Measurements from ENCODE around the gene ETV3.

Gene ETV3

DNA sequence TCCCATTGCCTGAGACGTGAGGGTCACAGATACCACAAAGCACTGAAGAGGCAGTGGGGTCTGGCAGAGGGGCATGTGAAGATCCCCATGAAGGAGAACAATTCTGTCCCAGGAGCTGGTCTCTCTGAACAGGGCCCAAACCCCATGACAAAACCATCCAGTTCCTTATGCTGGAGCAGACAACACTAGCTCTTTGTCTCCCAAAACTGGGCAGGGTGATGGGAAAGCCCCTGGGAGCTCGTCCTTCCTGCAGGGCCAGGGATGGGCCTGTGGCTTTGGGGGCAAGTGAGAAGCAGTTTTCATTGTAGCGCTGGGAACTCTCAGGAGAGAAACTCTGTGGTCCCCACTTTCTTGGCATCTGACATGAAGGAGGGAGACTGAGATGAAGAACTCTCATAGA, 47.4 kb downstream of the ETV3 start:
- DNase-seq (ENCODE audit: low spot score), result peak; percentile 20

DNA sequence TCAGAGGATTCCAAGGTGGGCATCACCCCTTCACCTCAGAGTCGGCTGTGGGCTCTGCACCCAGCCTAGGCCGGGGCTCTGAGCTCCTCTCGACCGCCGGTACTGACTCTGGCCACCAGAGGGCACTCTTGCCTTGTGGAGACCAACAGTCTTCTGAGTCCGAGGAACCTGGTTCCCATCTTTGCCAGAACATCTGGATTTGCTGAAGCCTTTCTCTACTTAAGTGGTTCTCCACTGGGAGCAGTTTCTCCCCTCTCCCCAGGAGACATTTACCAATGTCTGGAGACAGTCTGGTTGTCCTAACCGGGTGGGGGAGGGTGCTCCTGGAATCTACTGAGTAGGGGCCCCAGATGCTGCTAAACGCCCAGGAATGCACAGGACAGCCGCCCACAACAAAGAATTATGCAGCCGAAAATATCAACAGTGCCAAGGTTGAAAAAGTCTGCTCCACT, 48.0 kb downstream of the ETV3 start:
- peak; percentile 92 for DNase-seq (ENCODE audit: low spot score)

DNA sequence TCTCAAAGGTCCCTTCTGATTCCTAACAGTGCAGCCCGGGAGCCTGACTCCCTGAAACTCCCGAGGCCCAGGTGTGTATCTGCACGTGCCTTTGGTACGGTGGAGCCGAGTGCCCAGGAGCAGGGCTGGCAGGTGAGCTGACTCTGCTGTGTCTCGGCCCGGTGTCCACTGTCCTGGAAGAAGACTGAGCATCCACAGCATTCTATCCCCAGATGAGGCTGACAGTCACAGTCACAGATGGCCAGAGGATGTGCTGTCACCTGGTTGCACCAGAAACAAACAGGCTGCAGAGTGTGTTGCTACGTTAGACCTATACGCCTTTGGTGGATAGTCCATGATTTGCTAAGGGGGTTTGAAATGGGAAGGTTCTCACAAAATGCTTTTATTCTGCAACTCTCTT, 48.4 kb downstream of the ETV3 start:
- peak; percentile 49 for DNase-seq (ENCODE audit: low spot score)

DNA sequence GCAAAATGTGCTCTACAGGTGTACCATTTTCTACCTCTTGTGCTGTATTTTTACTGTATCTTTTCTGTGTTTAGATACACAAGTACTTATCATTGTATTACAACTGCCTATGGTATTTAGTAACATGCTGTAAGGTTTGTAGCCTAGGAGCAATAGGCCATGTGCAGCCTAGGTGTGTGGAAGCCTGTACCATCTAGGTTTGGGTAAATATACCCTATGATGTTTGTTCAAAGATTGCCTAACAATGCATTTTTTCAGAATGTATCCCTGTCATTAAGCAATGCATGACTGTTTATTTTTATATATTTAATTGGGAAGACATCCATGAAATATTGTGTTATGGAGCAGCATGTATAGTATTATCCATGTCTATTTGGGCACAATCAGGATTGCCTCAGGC, 49.6 kb downstream of the ETV3 start:
- DNase-seq (ENCODE audit: low spot score), result no peak

DNA sequence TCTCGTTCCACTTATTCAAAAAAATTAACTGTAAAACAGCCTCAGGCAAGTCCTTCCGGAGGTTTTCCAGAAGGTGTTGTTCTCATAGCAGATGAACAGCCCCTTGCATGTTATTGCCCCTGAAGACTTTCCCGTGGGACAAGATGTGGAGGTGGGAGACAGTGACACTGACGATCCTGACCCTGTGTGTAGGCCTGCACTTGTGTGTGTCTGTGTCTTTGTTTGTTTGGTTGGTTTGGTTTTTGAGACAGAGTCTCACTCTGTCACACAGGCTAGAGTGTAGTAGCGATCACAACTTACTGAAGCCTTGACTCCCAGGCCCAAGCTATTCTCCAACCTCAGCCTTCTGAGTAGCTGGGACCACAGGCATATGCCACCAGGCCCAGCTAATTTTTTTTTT, 51.2 kb downstream of the ETV3 start:
- DNase-seq (ENCODE audit: low spot score), result no peak

DNA sequence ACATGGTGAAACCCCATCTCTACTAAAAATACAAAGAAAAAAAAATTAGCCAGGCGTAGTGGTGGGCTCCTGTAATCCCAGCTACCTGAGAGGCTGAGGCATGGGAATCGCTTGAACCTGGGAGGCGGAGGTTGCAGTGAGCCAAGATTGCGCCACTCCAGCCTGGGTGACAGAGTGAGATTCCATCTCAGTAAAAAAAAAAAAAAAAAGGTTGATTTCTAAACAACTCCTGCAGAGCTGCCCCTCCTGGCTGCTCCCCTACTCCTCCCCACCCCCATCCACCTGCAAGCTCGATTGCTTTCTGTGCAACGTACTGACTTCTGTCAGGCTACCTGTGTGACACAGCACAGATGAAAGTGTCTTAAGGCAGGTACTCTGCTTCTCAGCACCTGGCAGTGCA, 51.9 kb downstream of the ETV3 start:
- no peak for DNase-seq (ENCODE audit: low spot score)

DNA sequence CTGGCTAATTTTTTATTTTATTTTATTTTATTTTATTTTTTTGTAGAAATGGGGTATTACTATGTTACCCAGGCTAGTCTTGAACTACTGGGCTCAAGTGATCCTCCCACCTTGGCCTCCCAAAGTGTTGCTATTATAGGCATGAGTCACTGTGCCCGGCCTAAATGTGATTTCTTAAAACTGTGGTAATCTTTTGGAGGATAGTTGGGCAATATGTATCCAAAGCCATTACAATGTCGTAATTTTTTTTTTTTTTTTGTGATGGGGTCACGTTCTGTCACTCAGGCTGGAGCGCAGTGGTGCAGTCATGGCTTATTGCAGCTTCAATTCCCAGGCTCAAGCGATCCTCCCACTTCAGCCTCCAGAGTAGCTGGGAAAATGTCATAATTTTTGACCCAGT, 52.8 kb downstream of the ETV3 start:
- no peak for DNase-seq (ENCODE audit: low spot score)

DNA sequence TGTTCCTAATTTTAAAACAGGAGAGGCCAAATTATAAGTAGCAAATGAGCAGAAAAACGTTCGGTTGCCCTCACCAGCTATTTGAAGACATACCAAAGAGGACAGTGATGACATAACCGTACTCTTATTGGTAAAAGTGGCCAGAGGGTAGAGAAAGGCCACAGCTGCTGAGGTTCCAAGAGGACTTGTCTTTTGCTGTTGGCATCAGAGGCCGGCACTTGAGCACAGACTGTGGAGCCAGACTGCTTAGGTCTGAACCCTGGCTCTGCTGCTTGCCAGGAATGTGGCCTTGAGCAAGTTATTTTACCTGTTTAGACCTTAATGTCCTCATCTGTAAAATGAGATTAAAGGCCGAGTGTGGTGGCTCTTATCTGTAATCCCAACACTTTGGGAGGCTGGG, 53.5 kb downstream of the ETV3 start:
- DNase-seq (ENCODE audit: low spot score), result no peak

DNA sequence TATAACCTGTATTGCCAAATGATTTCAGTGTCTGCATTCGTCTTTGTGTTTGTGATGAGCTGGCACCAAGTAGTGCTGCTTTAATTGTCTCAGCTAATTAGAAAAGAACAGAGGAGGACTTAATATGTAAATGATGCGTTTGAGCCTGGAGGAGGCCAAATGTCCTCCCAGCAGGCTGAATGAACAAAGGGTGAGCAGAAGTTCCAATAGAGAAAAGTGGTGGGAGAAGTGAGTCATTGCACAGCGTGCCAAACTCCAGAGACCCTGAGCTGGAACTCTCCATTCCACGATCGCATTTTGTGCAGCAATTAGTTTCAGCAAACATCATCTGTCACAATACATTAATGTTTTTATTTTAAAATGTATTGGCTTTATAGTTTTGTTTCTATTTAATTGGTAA, 56.5 kb downstream of the ETV3 start:
- no peak for DNase-seq (ENCODE audit: low spot score)

DNA sequence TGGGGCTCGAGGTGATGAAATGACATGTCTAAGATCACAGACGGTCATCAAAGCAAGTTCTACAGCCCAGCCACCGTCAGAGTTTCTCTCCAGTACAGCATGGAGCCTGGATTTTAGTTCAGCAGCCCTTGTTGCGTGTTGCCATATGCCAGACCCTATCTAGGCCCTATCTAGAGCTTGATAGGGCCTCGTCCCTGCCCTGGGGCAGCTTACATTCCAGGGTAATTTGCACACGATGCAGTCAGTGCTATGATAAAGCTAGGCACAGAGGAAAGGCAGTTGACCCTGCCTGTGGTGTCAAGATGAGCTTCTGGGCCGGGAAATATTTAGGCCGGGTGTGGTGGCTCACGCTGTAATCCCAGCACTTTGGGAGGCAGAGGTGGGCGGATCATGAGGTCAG, 57.5 kb downstream of the ETV3 start:
- DNase-seq (ENCODE audit: low spot score), result no peak

DNA sequence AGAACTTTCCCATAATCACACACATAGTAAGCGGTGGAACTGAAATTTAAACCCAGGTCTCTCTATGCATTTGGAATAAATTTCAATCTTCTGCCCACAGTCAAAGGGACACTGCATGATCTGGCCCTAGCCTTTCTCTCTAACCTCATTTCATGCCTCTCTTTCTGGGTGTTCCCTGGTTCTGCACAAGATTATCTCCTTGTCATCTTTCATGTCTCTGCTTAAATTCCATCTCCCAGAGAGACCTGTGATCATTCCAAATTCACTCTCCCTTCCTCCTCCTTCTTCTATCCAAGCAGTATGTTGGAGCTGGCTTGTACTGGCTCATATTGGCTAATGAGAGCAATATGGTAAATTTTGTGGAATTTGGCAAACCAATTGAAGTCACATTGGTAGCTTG, 60.8 kb downstream of the ETV3 start:
- no peak for DNase-seq (ENCODE audit: low spot score)

DNA sequence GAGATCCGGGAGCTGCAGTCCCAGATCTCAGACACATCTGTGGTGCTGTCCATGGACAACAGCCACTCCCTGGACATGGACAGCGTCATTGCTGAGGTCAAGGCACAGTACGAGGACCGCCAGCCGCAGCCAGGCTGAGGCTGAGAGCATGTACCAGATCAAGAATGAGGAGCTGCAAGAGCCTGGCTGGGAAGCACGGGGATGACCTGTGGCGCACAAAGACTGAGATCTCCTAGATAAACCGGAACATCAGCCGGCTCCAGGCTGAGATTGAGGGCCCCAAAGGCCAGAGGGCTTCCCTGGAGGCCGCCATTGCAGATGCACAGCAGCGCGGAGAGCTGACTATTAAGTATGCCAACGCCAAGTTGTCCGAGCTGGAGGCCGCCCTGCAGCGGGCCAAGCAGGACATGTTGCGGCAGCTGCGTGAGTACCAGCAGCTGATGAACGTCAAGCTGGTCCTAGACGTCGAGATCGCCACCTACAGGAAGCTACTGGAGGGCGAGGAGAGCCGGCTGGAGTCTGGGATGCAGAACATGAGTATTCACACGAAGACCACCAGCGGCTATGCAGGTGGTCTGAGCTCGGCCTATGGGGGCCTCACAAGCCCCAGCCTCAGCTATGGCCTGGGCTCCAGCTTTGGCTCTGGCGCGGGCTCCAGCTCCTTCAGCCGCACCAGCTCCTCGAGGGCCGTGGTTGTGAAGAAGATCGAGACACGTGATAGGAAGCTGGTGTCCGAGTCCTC, 64.1 kb downstream of the ETV3 start:
- DNase-seq (ENCODE audit: low spot score), result peak; percentile 73

Data from D341Med (cell line).